ENCODE results near the gene UBE2E2.

DNA sequence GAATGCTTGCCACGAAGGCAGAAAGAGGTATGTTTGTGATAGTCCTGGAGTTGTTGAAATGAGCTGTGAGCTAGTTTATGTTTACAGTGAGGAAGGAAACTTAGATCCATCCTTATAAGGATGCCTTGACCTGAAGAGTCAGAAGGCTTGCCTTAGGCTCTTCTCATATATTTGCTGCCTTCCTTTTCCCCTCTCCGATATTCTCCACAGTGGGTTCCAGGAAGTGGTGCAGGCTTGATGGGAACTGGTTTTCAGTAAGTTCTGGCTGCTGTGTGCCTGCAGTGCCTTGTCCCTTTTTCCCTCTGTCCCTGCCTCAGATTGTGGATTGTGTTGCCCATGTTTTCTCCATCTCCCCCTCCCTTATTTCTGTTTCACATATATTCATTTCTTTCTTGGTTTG is 315.3 kb downstream of the UBE2E2 start:
- TF ChIP-seq, protein P1, sequence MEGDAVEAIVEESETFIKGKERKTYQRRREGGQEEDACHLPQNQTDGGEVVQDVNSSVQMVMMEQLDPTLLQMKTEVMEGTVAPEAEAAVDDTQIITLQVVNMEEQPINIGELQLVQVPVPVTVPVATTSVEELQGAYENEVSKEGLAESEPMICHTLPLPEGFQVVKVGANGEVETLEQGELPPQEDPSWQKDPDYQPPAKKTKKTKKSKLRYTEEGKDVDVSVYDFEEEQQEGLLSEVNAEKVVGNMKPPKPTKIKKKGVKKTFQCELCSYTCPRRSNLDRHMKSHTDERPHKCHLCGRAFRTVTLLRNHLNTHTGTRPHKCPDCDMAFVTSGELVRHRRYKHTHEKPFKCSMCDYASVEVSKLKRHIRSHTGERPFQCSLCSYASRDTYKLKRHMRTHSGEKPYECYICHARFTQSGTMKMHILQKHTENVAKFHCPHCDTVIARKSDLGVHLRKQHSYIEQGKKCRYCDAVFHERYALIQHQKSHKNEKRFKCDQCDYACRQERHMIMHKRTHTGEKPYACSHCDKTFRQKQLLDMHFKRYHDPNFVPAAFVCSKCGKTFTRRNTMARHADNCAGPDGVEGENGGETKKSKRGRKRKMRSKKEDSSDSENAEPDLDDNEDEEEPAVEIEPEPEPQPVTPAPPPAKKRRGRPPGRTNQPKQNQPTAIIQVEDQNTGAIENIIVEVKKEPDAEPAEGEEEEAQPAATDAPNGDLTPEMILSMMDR (conservative IDR thresholded peaks at IDR 0.05; ENCODE audit: low read length), result no peak
- no peak for TF ChIP-seq EZH2phosphoT487 (IDR thresholded peaks at IDR 0.05; ENCODE audit: borderline replicate concordance, low read depth, low read length)

All from OCI-LY7 (cell line).